GM21529 (cell line): ENCODE results near the gene SESN2.

ENCODE experiments used
- ATAC-seq: cut with Tn5 transposase; IDR thresholded peaks from one replicate; pipeline ENCODE4 v1.9.1; 2021; ENCODE audit not compliant: unreplicated experiment

SESN2 gene

GRCh38 chr1:28259252-28259933 lies at the start of gene SESN2:
Gene SESN2, plus strand, starts transcription at chr1:28259518. Its CDS starts 330 bp downstream, at chr1:28259848.
- peak; percentile 86 for ATAC-seq

GRCh38 chr1:28209700-28210099 lies 49.6 kb upstream of the SESN2 start:
- ATAC-seq = no peak

- ATAC-seq = no peak
Measured at GRCh38 chr1:28213315-28213714, 46.0 kb upstream of the SESN2 start.

- no peak for ATAC-seq
Measured at GRCh38 chr1:28229089-28229488, 30.2 kb upstream of the SESN2 start.

GRCh38 chr1:28229996-28230395 lies 29.3 kb upstream of the SESN2 start:
- no peak for ATAC-seq

- ATAC-seq = peak; percentile 57
Measured at GRCh38 chr1:28232558-28233263, 26.6 kb upstream of the SESN2 start, which contains the start of gene DNAJC8. Gene DNAJC8, minus strand, starts transcription at chr1:28233029. Its CDS starts 31 bp downstream, at chr1:28232998.

GRCh38 chr1:28233264-28233606 lies 26.1 kb upstream of the SESN2 start:
- no peak for ATAC-seq

- ATAC-seq = peak; percentile 87
Measured at GRCh38 chr1:28235755-28236655, 23.3 kb upstream of the SESN2 start, which contains the start of gene ATP5IF1. Gene ATP5IF1, plus strand, starts transcription at chr1:28236124. Its CDS starts 60 bp downstream, at chr1:28236184.

- ATAC-seq = no peak
Measured at GRCh38 chr1:28236656-28237322, 22.5 kb upstream of the SESN2 start.

- ATAC-seq = no peak
Measured at GRCh38 chr1:28239004-28239403, 20.3 kb upstream of the SESN2 start.

- ATAC-seq = no peak
Measured at GRCh38 chr1:28240024-28240423, 19.3 kb upstream of the SESN2 start.

- no peak for ATAC-seq
Measured at GRCh38 chr1:28241638-28242241, 17.6 kb upstream of the SESN2 start.

GRCh38 chr1:28243685-28244311 lies 15.5 kb upstream of the SESN2 start:
- no peak for ATAC-seq

GRCh38 chr1:28244549-28245251 lies 14.6 kb upstream of the SESN2 start:
- ATAC-seq = no peak

- ATAC-seq = no peak
Measured at GRCh38 chr1:28246427-28246832, 12.9 kb upstream of the SESN2 start.

GRCh38 chr1:28247612-28248272 lies 11.6 kb upstream of the SESN2 start:
- ATAC-seq = no peak

- no peak for ATAC-seq
Measured at GRCh38 chr1:28248273-28249012, 10.9 kb upstream of the SESN2 start.
